ENCODE measurements around the gene PARP16. TPM values are rescaled to one million over a fixed set of nuclear protein-coding genes. Genes with fewer than 3 reads are reported as not detected.

Gene PARP16
- total and polyA plus RNA-seq, 2 donors (not counting 1 experiment from before 2014, with no cell fraction given): 3.6 to 4.9 TPM

DNA sequence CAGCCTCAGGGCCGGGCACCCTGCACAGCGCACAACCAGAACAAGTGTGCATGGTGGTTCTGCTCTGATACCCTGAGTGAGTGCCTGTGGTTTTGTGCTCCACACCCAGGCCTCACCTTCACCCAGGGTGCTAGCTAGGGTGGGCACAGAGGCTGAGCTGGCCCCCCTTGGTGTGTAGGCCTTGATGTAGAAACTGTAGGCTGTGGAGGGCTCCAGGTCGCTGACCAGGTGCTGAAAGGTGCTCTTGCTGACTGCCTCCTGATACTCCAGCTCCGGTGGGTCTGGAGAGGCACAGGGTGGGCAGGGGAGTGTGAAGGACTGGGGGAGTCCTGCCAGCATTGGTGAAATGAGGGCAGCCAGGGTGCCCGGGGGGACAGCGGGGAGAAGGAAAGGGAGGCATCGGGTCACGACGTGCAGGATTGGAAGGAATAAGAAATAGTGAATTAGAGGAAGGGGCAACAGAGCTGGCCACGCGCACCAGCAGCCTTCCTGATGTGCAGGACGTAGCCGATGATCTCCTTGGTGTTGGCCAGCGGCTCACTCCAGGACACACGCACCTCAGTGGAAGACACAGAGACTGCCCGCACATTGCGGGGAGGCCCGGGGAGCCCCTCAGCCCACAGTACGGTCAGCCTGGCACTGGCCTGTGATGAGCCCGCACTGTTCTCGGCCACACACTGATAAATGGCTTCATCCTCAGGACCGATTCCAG lies 44.4 kb upstream of the PARP16 start:
- no peaks in the 10 kb centered on the region for H3K4me1 ChIP-seq (ENCODE audit: control insufficient read depth, extremely low read depth, insufficient read depth, low read length)
- no peak overlapping the region for H3K4me2 ChIP-seq (ENCODE audit: extremely low read depth, insufficient read depth, low read length)
- H3K79me2 ChIP-seq (ENCODE audit: control insufficient read depth, insufficient read depth, low read length): no peaks in the 10 kb centered on the region
- no peaks in the 10 kb centered on the region for H3K36me3 ChIP-seq (ENCODE audit: control insufficient read depth, insufficient read depth, low read length)
- no peak overlapping the region for H3K9ac ChIP-seq (ENCODE audit: insufficient read depth, low read length)
- no peak overlapping the region for H3K27ac ChIP-seq (ENCODE audit: insufficient read depth, low read length)
- no peak for DNase-seq (ENCODE audit: low read depth in 2 of 2)
- H4K20me1 ChIP-seq (ENCODE audit: control insufficient read depth, extremely low read depth, insufficient read depth, low read length): no peaks in the 10 kb centered on the region
- no peak for TF ChIP-seq EZH2 (IDR thresholded peaks at IDR 0.05; ENCODE audit: low read length, missing control alignments)
- TF ChIP-seq, protein P1, sequence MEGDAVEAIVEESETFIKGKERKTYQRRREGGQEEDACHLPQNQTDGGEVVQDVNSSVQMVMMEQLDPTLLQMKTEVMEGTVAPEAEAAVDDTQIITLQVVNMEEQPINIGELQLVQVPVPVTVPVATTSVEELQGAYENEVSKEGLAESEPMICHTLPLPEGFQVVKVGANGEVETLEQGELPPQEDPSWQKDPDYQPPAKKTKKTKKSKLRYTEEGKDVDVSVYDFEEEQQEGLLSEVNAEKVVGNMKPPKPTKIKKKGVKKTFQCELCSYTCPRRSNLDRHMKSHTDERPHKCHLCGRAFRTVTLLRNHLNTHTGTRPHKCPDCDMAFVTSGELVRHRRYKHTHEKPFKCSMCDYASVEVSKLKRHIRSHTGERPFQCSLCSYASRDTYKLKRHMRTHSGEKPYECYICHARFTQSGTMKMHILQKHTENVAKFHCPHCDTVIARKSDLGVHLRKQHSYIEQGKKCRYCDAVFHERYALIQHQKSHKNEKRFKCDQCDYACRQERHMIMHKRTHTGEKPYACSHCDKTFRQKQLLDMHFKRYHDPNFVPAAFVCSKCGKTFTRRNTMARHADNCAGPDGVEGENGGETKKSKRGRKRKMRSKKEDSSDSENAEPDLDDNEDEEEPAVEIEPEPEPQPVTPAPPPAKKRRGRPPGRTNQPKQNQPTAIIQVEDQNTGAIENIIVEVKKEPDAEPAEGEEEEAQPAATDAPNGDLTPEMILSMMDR (conservative IDR thresholded peaks at IDR 0.05 in 1 of 2, IDR thresholded peaks at IDR 0.05 in 1 of 2; ENCODE audit: low read depth in 1 of 2, low read length in 2 of 2): no peak
- no peak overlapping the region for H2AFZ ChIP-seq (ENCODE audit: low read length)
- H3K27me3 ChIP-seq (ENCODE audit: control insufficient read depth, insufficient read depth, low read length): no peaks in the 10 kb centered on the region
- H3K9me3 ChIP-seq (ENCODE audit: control insufficient read depth, insufficient read depth, low read depth, low read length): no peaks in the 10 kb centered on the region
- no peak overlapping the region for H3K4me3 ChIP-seq (replicated peaks in 1 of 4; ENCODE audit: control extremely low read depth in 1 of 4, insufficient read depth in 1 of 4, low read depth in 3 of 4, low read length in 4 of 4)

DNA sequence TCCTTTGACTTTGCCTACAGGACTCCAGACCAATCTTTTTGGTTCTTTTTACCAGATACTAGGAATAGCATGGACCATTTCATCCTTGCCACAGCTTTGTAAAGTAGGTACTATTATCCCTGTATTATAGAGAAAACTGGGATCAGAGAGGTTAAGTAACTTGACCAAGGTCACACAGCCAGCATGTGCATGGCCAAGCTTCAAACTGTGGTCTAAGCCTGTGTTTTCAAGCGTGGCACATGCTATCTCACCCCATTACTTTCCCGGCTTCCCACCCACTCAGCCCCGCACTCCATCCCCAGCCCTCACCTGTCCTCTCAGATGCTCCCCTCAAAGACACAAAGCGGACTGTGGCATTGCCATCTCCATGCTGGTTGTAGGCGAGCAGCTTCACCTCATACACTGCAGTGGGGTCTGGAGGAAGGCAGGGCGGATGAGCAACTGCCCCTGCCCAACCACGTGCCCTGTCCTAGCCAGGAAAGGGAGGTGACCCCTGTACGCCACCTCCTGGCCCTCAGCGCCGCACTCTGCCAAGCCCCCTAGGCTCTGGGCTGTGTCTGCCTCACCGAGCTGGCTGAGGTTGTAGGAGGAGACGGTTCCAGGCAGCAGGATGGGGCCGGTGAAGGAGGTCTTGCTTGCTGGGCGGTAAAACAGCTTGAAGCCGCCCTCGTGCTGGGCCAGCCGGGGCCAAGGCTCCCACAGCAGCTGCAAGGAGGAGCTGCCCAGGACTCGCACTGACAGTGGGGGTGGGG lies 43.5 kb upstream of the PARP16 start:
- Histone ChIP-seq H3K36me3 (ENCODE audit: control insufficient read depth, insufficient read depth, low read length) (no peaks in the 10 kb centered on the region), H3K27me3 (ENCODE audit: control insufficient read depth, insufficient read depth, low read length) (no peaks in the 10 kb centered on the region)

More for the DNA sequence above, 43.5 kb upstream of the PARP16 start:
- no peak overlapping the region for H2AFZ ChIP-seq (ENCODE audit: low read length)
- no peak for DNase-seq (ENCODE audit: low read depth in 2 of 2)
- H3K27ac ChIP-seq (ENCODE audit: insufficient read depth, low read length): no peak overlapping the region
- TF ChIP-seq, protein P1 (conservative IDR thresholded peaks at IDR 0.05 in 1 of 2, IDR thresholded peaks at IDR 0.05 in 1 of 2; ENCODE audit: low read depth in 1 of 2, low read length in 2 of 2): no peak
- TF ChIP-seq EZH2 (IDR thresholded peaks at IDR 0.05; ENCODE audit: low read length, missing control alignments): no peak
- H3K79me2 ChIP-seq (ENCODE audit: control insufficient read depth, insufficient read depth, low read length): no peaks in the 10 kb centered on the region
- H3K9ac ChIP-seq (ENCODE audit: insufficient read depth, low read length): no peak overlapping the region
- H3K4me1 ChIP-seq (ENCODE audit: control insufficient read depth, extremely low read depth, insufficient read depth, low read length): no peaks in the 10 kb centered on the region
- no peaks in the 10 kb centered on the region for H4K20me1 ChIP-seq (ENCODE audit: control insufficient read depth, extremely low read depth, insufficient read depth, low read length)
- no peak overlapping the region for H3K4me2 ChIP-seq (ENCODE audit: extremely low read depth, insufficient read depth, low read length)
- H3K4me3 ChIP-seq (replicated peaks in 1 of 4; ENCODE audit: control extremely low read depth in 1 of 4, insufficient read depth in 1 of 4, low read depth in 3 of 4, low read length in 4 of 4): no peak overlapping the region
- H3K9me3 ChIP-seq (ENCODE audit: control insufficient read depth, insufficient read depth, low read depth, low read length): no peaks in the 10 kb centered on the region

Measured in fibroblast of lung (primary cell).